ENCODE results near the gene PRICKLE4.
A peak's percentile ranks its signal among the peaks of the same experiment; 100 is the strongest.

The PRICKLE4 gene

DNA sequence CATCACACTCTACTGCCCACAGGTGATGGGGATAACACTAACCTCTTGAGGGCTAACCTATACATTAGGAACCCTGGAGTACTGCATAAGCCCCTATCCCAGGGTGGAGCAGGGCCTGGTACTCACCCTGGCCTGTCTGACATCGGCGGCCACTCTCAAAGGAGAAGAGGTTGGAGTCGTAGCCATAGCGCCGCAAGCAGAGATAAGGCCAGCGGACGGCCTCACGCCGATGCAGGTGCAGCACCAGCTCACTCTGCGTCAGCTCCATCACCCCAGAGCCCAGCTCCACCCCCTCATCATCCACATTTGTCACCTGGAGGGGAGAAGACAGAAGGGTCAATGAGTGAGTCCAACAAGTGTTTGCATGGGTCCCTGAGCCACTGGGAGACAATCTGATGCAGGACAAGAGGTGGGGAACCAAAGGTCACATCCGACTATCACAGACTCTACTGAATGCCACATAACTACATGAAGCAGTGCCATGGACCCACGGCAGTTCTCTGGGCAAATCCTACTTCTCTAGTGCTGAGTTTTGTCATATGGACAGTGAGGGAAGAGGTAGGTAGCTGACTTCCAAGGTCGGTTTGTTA is 5.2 kb upstream of the PRICKLE4 start:
- H3K9me3 ChIP-seq (ENCODE audit: control insufficient read depth, insufficient read depth, low read depth, low read length) = no peaks in the 10 kb centered on the region
- H3K27ac ChIP-seq (ENCODE audit: extremely low read depth, low read depth, low read length) = no peak overlapping the region
- peaks cover 4 to 55% of the 10 kb centered on the region in 2 experiments; a peak in 2 of 3 replicates for H3K36me3 ChIP-seq (ENCODE audit: control insufficient read depth in 2 of 2, insufficient read depth in 1 of 2, low read length in 2 of 2)
- ChIA-PET CTCF (interaction anchor here (0.6 to 5.3 kb wide), 32 partner anchors 9 to 1178 kb away, joined by 3 to 73 read pairs (median 4); partner anchors contain the start of genes CCND3, TFEB and TOMM6), POLR2A (interaction anchor here (1.5 kb wide), 1 partner anchor 41 kb away, joined by 4 read pairs; no protein-coding TSS in a partner anchor)
- H3K4me3 ChIP-seq (ENCODE audit: low read depth, low read length) = no peak overlapping the region
- TF ChIP-seq ZNF202 (tag by site-specific recombination; IDR thresholded peaks at IDR 0.05; ENCODE audit: borderline replicate concordance) = no peak
- no peak for TF ChIP-seq ZNF148 (tag by site-specific recombination; IDR thresholded peaks at IDR 0.05; ENCODE audit: borderline replicate concordance)
- TF ChIP-seq ZBTB21 (tag by site-specific recombination; IDR thresholded peaks at IDR 0.05) = no peak
- TF ChIP-seq SCRT2 (tag by site-specific recombination; IDR thresholded peaks at IDR 0.05) = peak; percentile 80
- no peak for TF ChIP-seq AEBP2 (tag by site-specific recombination; IDR thresholded peaks at IDR 0.05; ENCODE audit: borderline replicate concordance)
- no peak for TF ChIP-seq GLIS2 (tag by site-specific recombination; IDR thresholded peaks at IDR 0.05)
- TF ChIP-seq, protein P1, sequence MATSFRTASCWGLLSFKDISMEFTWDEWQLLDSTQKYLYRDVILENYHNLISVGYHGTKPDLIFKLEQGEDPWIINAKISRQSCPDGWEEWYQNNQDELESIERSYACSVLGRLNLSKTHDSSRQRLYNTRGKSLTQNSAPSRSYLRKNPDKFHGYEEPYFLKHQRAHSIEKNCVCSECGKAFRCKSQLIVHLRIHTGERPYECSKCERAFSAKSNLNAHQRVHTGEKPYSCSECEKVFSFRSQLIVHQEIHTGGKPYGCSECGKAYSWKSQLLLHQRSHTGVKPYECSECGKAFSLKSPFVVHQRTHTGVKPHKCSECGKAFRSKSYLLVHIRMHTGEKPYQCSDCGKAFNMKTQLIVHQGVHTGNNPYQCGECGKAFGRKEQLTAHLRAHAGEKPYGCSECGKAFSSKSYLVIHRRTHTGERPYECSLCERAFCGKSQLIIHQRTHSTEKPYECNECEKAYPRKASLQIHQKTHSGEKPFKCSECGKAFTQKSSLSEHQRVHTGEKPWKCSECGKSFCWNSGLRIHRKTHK (tag by site-specific recombination; IDR thresholded peaks at IDR 0.05) = no peak
- no peak for TF ChIP-seq WT1 (tag by site-specific recombination; IDR thresholded peaks at IDR 0.05)
- H3K4me1 ChIP-seq (ENCODE audit: control insufficient read depth, insufficient read depth, low read length) = peaks cover 3% of the 10 kb centered on the region; the same call in 1 of the 2 replicates

DNA sequence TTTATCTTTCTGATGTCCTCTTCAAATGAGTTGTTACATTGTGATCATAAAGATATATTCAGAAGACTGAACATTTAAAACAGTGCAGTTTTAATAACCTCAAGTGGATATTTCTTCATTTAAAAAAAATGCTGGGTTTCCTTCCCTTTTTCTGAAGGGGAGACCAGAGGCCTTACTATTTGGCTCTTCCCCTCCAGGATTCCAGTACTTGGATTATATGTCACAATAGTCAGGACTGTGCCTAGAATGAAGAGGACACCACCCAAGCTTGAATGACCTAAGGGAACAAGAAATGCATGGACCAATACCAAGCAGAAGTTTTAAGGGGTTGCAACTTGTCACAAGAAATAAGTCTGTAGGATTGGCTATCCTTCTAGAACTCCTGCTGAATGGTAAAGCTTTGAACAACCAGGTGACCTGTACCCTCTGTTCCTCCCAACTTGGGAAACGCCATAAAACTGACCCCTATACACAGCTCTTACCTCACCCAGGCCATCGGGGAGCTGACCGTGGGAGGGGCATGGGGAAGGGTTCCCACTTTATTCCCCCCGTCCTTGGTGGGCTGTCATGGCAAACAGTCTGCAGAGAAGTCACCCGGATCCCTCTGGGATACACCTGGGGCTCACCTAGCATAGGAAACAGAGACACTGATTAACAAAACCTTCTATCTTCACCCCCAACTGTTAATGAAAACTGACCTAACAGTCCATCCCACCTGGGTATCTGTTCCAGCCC is 2.9 kb upstream of the PRICKLE4 start:
- H3K4me3 ChIP-seq (ENCODE audit: low read depth, low read length) = no peak overlapping the region
- ChIA-PET POLR2A (no interaction called here), CTCF (interaction anchor here (0.7 to 5.3 kb wide), 13 partner anchors 9 to 410 kb away, joined by 3 to 73 read pairs (median 6); partner anchors contain the start of genes BYSL, MED20, TFEB and TOMM6)
- H3K36me3 ChIP-seq (ENCODE audit: control insufficient read depth in 2 of 2, insufficient read depth in 1 of 2, low read length in 2 of 2) = peaks cover 4 to 33% of the 10 kb centered on the region in 2 experiments; a peak in 2 of 3 replicates
- H3K9me3 ChIP-seq (ENCODE audit: control insufficient read depth, insufficient read depth, low read depth, low read length) = no peaks in the 10 kb centered on the region
- no peak overlapping the region for H3K27ac ChIP-seq (ENCODE audit: extremely low read depth, low read depth, low read length)
- TF ChIP-seq ZNF133 (tag by site-specific recombination; IDR thresholded peaks at IDR 0.05) (no peak), ZNF2 (tag by site-specific recombination; IDR thresholded peaks at IDR 0.05) (no peak), ZNF513 (tag by site-specific recombination; IDR thresholded peaks at IDR 0.05) (no peak), ZNF426 (tag by site-specific recombination; IDR thresholded peaks at IDR 0.05) (no peak), ZBTB17 (tag by site-specific recombination; IDR thresholded peaks at IDR 0.05) (no peak)
- TF ChIP-seq, protein P2, sequence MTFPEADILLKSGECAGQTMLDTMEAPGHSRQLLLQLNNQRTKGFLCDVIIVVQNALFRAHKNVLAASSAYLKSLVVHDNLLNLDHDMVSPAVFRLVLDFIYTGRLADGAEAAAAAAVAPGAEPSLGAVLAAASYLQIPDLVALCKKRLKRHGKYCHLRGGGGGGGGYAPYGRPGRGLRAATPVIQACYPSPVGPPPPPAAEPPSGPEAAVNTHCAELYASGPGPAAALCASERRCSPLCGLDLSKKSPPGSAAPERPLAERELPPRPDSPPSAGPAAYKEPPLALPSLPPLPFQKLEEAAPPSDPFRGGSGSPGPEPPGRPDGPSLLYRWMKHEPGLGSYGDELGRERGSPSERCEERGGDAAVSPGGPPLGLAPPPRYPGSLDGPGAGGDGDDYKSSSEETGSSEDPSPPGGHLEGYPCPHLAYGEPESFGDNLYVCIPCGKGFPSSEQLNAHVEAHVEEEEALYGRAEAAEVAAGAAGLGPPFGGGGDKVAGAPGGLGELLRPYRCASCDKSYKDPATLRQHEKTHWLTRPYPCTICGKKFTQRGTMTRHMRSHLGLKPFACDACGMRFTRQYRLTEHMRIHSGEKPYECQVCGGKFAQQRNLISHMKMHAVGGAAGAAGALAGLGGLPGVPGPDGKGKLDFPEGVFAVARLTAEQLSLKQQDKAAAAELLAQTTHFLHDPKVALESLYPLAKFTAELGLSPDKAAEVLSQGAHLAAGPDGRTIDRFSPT (tag by site-specific recombination; IDR thresholded peaks at IDR 0.05) = no peak
- peaks cover 6% of the 10 kb centered on the region for H3K4me1 ChIP-seq (ENCODE audit: control insufficient read depth, insufficient read depth, low read length)
